HG03175 (cell line): ENCODE data around the gene CEP152.

ENCODE experiments used
- ATAC-seq: cut with Tn5 transposase; IDR thresholded peaks from one replicate; pipeline ENCODE4 v1.9.1; 2021; ENCODE audit warnings: mild to moderate bottlenecking, moderate library complexity; ENCODE audit not compliant: unreplicated experiment

Gene CEP152

GRCh38 chr15:48778331-48778730 lies 32.5 kb downstream of the CEP152 start:
- ATAC-seq = no peak

- ATAC-seq = no peak
Measured at GRCh38 chr15:48777645-48778330, 33.1 kb downstream of the CEP152 start.

GRCh38 chr15:48775546-48775945 lies 35.3 kb downstream of the CEP152 start:
- no peak for ATAC-seq

GRCh38 chr15:48774484-48774883 lies 36.4 kb downstream of the CEP152 start:
- ATAC-seq = no peak

GRCh38 chr15:48766196-48766595 lies 44.7 kb downstream of the CEP152 start:
- no peak for ATAC-seq

GRCh38 chr15:48765022-48765421 lies 45.8 kb downstream of the CEP152 start:
- no peak for ATAC-seq

GRCh38 chr15:48761393-48762158 lies 49.3 kb downstream of the CEP152 start:
- no peak for ATAC-seq

GRCh38 chr15:48759921-48760320 lies 50.9 kb downstream of the CEP152 start:
- ATAC-seq = no peak

- ATAC-seq = no peak
Measured at GRCh38 chr15:48757661-48758060, 53.2 kb downstream of the CEP152 start.

- ATAC-seq = no peak
Measured at GRCh38 chr15:48754011-48754410, 56.9 kb downstream of the CEP152 start.

GRCh38 chr15:48751595-48751994 lies 59.3 kb downstream of the CEP152 start:
- no peak for ATAC-seq

GRCh38 chr15:48748535-48748934 lies 62.3 kb downstream of the CEP152 start:
- no peak for ATAC-seq

- ATAC-seq = no peak
Measured at GRCh38 chr15:48733615-48734014, 77.3 kb downstream of the CEP152 start.

GRCh38 chr15:48730506-48730905 lies 80.4 kb downstream of the CEP152 start:
- no peak for ATAC-seq

GRCh38 chr15:48723969-48724368 lies 86.9 kb downstream of the CEP152 start:
- no peak for ATAC-seq

- ATAC-seq = no peak
Measured at GRCh38 chr15:48722764-48723661, 87.9 kb downstream of the CEP152 start.

GRCh38 chr15:48721061-48721810 lies 89.6 kb downstream of the CEP152 start:
- no peak for ATAC-seq

- no peak for ATAC-seq
Measured at GRCh38 chr15:48720646-48721045, 90.2 kb downstream of the CEP152 start.

- ATAC-seq = no peak
Measured at GRCh38 chr15:48719668-48720067, 91.2 kb downstream of the CEP152 start.

GRCh38 chr15:48718646-48719045 lies 92.2 kb downstream of the CEP152 start:
- no peak for ATAC-seq

- ATAC-seq = no peak
Measured at GRCh38 chr15:48717458-48717857, 93.4 kb downstream of the CEP152 start.
